Bone marrow (tissue), 2 donors: Measurements from ENCODE around the gene TRAPPC11.

Source experiments
- DNase-seq, 2 donors: peaks; one replicate each; lab custom pipeline; 2025; lab: John Stamatoyannopoulos, UW

TRAPPC11 gene

GRCh38 chr4:183758061-183758757 lies 99.1 kb downstream of the TRAPPC11 start:
- no peak for DNase-seq

GRCh38 chr4:183758758-183759447 lies 99.8 kb downstream of the TRAPPC11 start:
- DNase-seq, result no peak

- DNase-seq, result no peak
Measured at GRCh38 chr4:183760326-183760725, 101.2 kb downstream of the TRAPPC11 start.
